AG20443 (cell line): ENCODE data around the gene FARP1.
A peak's percentile ranks its signal among the peaks of the same experiment; 100 is the strongest.

Experiments used
- DNase-seq: peaks from one replicate; pipeline ENCODE4 v3.0.0; 2012; ENCODE audit warnings: low spot score, mixed read lengths

The FARP1 gene

DNA sequence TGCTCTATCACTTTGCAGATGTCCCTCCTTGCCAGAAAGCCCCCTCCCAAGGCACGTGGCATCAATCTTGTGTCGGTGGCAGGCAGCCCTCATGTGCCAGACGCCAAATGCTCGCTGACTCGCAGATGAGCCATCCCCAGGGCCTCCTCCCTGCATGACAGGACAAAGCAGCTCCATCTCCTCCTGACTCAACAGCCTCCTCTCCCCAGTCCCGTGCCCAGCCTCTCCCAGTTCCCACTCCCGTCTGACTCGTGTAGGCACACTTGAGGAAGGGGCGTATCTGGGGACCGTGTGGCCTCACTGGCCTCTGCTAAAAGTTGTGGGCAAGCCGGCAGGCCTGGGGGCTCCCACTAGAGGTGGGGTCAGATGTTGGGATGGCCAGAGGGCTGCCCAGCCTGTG lies 300.4 kb downstream of the FARP1 start:
- peak; percentile 94 for DNase-seq

DNA sequence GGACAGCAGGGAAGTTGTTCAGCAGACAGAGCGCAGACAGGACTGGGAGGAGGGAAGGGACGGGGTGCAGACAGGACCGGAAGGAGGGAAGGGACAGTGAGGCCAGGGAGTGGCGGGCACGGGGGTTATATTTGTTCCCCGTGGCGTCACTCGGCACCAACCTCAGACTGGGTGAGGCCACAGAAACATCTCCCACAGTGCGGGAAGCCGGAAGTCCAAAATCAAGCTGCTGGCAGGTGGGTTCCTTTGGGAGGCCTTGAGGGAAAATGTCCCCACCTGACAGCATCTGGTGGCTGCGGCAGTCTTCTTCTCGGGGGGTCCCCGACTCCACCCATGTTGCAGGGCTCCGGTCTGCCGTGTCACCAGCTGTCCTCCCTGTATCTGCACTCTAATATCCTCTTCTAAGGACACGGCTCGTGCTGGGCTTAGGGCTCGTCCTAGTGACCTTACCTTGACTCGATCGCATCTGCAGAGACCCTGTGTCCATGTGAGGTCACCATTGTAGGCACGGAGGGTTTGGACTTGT lies 301.0 kb downstream of the FARP1 start:
- DNase-seq, result peak; percentile 26

DNA sequence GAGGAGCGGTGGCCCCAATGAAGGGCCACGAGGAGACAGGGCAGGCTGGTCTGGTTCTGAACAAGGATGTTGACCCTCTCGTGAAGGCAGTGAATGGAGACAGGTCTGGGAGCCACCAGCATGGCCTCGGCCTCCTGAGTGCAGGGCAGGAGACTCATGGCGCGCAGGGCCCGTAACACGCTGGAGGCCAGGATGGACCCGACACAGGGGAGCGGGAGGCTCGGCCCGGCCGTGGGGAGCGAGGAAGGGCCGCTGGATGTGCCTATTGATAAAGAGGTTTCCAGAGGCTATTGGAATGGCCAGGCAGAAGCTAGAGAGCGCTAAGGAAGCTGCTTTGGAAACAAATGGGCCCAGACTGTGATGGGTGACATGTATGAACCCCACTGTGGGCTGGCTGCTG lies 301.5 kb downstream of the FARP1 start:
- no peak for DNase-seq

DNA sequence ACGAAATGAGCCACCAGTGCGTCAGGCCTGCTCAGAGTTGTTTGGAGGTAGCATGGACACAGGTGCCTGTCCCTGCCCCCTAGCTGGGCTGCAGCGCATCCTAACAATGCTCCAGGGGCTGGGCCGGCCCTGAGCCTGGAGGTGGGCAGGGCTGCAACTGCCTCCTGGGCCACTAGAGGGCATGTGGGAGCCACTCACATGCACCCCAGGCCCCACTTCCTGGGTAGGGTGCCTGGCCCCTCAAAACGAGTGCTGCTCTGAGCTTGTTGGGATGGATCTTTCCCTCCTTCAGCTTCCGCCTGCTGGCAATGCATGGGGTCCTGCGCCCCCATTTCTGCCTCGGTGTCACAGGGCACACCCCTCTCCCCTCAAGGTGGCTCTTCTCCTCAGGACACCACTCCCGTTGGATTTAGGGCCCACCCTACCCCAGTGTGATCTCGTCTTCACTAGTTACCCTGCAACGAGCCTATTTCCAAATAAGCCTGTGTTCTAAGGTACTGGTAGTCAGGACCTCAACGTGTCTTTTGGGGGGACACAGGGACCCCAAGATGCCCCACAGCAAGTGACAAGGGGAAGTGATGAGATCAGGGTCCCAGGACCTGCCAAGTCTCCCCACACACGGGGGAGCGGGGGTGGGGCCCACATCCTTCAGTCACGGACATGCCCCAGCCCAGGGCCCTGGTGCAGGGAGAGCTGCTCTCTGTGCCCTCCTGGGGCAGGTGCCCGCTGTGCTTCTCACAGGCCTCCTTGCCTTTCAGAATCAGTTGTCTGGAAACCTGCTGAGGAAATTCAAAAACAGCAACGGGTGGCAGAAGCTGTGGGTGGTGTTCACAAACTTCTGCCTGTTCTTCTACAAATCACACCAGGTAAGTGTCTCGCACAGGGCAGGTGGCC lies 302.7 kb downstream of the FARP1 start:
- DNase-seq, result peak; percentile 85

DNA sequence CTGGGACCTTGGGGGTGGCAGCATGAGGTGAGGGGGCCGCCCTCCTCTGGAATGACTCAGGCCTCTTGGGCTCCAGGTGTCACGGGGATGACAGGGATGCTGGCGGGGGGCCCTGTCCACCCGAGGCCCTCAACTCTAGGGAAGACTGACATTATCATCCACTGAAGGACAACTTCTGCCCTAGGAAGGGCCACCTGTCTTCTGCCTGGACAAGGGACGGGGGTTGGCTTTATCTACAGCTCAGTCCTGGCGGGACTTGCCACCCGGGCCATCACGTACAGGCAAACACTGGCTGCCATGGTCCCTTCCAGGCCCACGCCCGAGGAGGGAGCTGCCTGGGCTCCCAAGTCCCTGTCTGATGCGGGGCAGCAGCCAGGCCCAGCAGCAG lies 303.3 kb downstream of the FARP1 start:
- no peak for DNase-seq

DNA sequence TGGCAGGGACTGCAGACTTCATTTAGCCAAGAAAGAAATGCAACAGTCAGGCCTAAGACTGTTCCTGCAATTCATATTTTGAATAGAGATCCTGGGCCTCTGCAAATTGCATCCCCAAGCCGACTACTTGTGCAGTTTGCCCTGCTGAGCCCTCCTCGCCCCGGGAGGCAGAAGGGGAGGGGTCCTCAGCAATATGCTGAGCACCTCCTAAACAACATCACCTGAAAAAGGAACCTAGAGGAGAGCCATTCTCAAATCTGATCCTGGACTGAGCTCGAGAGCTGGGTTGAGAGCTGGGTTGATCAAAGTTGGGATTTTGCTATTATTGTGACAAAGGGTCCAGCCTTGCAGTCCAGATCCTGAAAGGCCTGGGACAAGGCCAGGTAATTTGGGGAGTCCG lies 304.2 kb downstream of the FARP1 start:
- DNase-seq, result no peak

DNA sequence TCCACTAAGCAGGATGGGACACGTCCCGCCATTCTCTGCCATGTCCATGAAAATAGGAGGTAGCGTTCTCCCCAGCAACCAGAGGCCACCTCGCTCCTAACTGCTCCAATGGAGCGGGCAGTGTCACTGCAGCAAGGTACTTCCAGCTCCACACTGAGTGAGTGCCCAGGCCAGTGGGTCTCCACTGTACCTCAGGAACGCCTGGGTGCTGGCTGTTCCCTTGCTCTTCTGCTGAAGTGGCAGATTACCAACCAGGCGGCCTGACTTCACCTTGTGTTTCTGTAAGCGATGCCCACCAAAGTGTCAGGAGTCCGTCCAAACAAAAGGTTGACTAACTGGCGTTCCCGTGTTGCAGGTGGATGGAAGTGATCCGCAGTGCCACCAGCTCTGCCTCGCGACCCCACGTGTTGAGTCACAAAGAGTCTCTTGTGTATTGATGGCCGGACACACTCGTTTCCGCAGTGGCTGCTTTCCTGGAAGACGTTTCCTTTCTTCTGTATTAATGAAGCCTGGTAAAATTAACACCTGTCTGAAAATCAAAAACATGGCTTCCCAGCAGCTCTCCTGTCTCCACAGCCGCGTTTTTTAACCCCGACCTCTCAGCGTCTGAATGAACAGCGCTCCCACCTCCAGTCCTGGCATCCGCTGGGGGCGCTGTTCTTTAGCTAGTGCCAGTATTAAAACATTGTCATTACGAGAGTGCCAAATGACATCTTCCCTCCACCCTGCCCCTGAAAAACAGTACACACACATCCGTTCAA lies 305.2 kb downstream of the FARP1 start:
- DNase-seq, result peak; percentile 56

DNA sequence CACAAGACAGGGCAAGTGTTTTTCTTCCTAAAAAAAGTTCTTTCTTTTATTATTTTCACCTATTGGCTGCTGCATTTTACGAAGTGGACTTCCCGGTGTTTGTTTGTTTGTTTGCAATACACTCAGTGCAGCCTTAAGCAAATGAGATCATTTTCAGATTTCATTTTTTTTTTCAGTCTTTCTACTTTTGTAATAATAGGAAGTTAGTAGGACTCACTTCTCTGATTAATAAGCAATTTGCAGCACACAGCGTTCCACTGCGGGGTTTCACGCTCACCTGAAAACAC lies 305.7 kb downstream of the FARP1 start:
- no peak for DNase-seq

DNA sequence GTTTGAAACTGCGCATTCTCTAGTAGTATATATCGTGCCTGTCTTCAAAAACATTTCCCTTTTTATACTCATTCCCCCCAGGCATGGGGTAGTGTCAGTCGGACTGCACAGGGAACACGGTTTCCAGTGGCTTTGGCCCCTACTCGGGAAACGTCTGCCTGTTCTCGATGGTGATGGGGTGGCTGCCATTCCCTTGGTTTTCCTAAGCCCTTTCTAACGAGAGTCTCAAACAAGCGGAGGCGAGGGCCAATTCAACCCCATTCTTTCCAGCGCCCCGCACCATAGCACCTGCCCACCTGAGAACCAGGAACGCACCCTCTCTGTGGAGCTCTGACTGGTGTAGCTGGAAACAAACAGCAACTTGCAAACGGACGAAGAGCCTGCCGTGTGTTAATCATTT lies 306.4 kb downstream of the FARP1 start:
- DNase-seq, result no peak

DNA sequence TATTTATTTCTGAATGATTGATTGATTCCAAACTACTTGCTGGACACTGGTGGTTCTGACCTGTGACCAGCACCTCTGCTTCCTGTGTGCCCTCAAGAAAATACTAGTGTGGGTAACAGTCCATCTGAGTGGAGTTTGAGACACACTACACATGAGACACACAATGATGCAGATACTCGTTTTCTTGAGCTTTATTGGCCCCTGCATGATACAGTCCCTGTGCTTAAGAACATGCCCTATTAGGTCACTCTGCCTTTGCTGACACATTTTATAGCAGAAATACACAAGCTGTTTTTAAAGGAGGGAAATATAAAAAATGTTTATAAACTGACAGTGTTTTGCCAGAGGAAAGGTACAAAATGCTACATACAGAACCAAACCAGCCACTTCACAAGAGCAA lies 307.1 kb downstream of the FARP1 start:
- no peak for DNase-seq

DNA sequence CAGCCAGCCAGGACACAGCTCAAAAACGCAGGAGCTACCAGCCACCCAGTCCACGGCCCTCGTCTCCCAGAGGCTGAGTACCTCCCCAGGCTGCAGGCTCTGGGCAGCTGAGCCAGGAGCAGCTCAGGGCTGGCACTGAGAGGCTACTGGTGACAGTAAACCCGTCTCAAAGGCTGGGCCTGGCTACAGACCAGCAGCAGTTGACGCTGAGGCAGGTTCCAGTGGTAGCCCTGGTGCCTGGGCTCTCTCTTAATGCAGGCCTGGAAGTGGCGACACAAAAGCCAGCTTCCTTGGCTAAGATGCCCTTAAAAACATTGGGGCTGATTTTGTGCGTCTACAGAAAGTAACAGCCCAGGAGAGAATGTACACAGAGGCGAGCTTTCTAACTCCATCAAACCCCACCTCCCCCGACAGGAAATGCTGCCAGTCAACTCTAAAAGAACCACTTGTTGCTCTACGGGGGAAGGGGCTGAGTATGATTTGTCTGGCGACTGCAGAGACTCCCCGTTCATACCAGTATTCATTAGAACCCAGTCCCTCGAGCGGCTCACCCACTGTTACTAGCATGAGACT lies 307.7 kb downstream of the FARP1 start:
- no peak for DNase-seq

DNA sequence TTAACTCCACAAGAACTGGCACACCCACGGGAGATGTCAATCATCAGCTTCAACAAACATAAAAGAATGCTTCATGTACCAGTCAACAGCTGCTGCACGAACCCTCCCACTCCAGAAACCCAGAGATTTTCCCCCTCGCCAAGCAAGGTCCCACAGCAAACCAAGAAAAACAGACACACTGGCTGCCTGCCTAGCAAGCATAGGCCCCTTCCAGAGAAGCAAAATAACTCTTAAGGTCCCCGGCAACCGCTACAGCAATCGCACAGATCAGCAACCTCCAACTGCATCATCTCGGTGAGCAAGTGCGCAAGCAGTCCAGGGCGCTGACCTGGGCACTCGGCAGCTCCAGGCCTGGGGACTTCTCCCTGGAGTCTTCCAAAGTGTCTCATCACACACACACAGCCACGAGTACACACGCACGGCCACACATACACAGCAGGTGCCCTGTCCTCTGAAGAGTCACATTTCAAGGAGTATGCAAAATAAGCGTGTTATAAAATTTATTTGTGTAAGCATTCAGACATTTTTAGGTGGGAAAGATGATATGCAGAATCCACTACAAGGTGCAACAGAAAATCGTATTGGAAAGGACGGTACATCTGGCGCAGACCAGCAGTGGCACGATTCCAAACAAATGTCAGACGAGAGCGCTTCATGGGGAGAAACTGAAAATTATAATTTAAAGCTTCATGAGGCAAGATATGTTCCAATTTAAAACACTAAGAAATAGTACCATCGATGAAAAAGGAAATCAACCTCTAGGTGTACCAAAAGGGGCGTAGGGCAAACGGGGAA lies 309.0 kb downstream of the FARP1 start:
- no peak for DNase-seq

DNA sequence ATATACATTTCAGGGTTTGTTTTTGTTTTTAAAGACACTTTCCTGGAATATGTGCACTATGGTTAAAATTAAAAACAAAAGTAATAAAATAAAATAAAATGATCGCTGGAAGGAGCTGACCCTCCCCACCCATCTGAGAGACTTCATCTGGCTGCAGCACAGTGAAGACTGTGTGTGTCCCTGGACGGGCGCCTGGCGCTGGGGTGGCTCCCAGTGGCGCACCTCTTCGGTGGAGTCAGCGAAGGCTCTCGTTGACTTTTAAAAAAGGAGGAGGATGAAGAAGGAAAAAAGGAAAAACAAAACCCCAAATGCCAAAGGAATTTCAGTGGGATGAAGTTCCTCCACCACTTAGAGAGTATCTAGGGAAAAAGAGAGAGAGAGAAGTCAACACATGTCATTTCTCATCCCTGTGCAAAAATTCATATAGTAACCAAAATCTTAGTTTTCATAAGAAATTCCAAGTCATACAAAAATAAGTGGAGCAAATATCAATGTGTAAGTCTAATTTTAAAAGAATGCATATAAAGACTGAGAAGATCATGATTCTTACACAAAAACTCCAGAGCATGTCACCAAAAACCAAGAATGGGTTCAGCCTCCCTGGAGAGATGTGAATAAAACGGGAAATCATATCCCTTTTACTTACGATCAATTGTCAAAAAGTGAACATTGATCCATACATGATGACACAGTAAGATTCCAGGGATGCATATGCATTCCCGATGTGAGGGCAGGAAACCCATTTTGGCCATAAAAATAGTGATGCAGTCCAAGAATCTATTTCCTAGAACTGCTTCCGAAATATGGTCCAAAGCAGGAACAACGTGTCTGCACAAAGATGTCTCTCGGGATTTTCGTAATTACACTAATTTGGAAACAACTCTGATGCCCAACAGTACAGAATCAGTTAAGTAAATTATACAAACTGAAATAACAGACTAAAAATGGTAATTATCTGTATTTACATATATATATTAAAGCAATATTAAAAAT lies 310.3 kb downstream of the FARP1 start:
- no peak for DNase-seq

DNA sequence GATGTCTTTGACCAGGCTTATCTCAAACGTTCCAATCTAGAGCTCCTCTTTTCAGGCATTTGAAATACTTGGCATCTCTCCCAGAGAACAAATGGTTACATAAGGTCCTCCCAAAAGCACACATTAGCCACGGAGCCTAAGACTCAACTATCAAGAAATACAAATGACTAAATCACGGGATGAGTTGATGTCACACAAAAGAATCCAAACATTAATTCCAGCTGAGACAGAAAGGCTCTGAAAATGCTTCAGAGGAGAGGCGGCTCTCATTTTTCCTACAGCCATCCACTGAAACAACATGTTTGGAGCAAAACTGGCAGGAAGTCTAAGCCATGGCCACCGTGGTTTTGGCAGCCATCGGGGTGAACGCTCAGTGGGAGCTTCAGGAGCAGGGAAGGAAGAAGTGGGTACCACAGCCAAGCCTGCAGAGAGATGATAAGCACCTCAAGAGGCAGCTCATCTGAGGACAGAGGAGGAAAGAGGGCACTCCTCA lies 311.5 kb downstream of the FARP1 start:
- DNase-seq, result peak; percentile 79

DNA sequence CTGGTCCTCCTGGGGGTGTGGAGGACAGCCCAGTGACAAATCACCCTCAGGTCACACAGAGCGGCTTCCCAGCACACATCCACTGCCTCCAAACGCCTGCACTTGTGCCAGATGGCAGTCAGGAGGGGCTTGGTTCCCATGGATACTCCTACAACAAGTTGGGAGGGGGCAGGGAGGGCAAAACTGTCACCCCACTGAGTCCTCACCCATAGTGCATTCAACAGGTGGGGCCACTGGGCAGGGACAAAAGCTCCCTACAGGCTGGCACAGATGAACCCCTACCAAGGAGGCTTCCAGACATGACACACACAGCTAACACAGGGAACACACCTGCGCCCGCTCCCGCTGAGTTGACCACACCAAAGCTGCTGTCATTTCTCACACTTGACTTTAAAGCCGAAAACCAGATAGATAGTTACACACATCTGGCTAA lies 313.5 kb downstream of the FARP1 start:
- DNase-seq, result no peak

DNA sequence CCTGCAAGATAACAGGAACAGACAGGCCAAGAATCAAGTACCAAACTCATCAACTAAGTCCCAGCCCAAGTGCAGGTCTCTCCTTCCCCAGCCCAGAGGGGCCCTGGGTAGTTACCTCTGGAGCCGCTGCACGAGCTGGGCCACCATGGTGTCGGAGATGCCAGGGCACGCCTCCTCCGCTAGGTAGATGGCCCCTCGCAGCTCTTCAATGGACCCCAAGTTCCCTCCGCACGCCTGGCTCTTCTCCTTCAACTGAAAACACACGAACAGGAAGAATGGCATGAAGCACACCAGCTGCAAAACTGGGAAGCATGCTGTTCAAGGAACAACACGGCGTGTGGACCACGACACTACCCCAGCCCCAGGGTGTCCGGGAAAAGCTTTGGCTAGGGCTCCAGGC lies 314.2 kb downstream of the FARP1 start:
- no peak for DNase-seq

DNA sequence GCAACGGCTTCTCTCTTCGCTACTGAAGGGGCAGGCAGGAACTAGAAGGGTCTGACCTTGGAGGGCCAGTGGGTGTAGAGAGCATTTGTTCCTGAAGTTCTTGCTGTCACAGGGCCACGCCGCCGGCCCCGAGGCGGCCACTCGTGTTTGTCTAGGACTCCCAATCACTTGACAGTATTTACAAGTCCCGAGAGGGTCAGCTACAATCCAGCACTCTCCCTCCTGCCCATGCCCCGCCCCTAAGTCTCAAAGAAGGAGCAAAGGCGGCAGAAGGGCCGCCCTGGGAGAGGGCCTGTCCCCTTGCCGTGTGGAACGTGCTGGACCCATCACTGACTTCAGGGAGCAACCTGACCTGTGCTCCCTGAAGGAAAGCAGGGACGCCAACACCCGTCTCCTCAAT lies 315.5 kb downstream of the FARP1 start:
- no peak for DNase-seq

DNA sequence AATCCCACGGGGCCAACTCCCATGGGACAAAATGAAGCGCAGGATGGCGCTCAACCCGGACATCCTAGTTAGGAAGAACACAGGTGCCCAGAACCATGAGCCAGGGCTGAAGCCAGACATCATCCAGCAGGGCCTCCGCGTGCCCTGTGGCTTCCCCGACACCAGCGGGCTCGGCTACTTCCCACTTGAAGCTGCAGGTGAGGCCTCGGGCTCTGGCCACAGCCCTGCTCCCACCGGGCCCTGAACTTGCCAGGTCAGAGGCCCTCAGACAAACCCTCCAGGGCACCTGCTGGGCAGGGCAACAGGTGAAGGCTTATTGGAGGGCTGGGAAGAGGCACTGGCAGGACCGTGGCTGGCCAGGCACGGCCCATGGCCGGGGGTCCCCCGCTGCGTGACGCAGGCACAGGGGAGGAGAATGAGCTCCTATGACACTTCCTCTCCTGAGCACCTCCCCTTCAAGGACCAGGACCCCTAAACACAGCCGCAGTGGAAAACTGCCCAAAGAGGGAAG lies 316.3 kb downstream of the FARP1 start:
- DNase-seq, result no peak

DNA sequence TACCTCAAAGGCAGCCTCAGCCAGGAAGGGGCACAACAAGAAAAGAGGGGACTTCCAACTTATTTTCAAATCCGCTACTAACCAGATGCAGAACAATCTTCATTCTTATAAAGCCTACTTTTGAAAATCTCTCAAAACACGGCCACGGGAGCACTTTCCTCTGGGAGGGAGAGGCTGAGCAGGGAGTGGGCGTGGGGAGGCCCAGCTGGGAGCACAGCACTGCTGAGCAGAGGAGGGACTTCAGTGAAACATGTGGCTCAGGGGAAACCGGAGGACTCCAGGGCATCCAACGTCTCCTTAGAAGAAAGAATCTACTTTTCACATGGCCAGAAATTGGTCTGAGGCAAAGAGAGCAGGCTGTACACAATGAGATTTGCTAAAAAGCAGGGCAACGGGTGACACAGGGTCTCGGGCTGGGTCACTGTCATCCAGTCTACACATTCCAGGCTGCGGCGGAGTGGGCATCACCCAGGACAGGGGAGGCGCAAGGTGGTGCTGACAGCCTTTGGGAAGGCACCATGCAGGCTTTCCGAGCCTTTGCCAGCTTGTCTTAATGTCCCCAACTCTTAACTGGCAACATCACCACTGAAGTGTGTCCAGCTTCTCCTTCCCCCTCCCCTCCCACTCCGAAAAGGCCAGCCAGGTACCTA lies 317.0 kb downstream of the FARP1 start:
- DNase-seq, result no peak

DNA sequence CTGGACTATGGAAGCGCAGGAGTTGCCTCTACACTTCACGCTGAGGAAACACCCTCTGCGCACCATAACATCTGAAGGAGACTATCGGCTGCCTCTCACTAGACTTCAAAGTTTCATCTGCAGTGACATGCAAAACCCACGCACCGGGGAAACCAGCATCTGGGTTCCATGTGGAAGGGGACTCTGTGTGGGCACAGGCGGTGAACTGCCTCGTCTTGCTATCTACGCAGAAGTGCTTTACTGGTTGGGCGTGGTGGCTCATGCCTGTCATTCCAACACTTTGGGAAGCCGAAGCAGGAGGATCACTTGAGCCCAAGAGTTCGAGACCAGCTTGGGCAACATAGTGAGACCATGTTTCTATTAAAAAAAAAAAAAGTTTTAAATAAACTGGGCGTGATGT lies 317.6 kb downstream of the FARP1 start:
- DNase-seq, result no peak
